Measurements from ENCODE around the gene MVB12B. TPM values are rescaled to one million over a fixed set of nuclear protein-coding genes. Genes with fewer than 3 reads are reported as not detected.

Gene MVB12B
- total and polyA plus RNA-seq, 3 donors from 2014 or later: 13.6 to 30.7 (median 26.2) TPM

DNA sequence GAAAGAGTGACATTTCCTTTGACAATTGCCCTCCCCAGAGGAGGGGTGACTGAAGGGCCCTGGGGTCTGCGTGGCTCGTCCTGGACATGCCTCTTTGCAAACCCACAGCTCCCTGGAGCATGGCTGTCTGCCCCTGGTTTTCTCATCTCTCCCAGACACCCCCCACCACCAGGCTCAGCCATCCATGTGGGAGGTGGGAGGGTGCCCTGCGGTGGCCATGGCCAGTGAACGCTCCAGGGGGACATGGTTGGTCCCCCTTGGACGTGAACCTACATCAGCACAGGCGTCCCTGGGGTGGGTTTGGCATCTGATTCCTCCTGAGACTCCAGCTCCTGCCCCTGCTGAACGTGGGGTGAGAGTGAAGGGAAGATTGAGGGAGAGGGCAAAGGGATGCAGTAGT, 219.4 kb downstream of the MVB12B start:
- TF ChIP-seq POLR2A (IDR thresholded peaks at IDR 0.05): no peak
- TF ChIP-seq, protein P1, sequence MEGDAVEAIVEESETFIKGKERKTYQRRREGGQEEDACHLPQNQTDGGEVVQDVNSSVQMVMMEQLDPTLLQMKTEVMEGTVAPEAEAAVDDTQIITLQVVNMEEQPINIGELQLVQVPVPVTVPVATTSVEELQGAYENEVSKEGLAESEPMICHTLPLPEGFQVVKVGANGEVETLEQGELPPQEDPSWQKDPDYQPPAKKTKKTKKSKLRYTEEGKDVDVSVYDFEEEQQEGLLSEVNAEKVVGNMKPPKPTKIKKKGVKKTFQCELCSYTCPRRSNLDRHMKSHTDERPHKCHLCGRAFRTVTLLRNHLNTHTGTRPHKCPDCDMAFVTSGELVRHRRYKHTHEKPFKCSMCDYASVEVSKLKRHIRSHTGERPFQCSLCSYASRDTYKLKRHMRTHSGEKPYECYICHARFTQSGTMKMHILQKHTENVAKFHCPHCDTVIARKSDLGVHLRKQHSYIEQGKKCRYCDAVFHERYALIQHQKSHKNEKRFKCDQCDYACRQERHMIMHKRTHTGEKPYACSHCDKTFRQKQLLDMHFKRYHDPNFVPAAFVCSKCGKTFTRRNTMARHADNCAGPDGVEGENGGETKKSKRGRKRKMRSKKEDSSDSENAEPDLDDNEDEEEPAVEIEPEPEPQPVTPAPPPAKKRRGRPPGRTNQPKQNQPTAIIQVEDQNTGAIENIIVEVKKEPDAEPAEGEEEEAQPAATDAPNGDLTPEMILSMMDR (IDR thresholded peaks at IDR 0.05): no peak
- Histone ChIP-seq H3K9me3 (no peaks in the 10 kb centered on the region), H3K4me3 (no peak overlapping the region), H3K27me3 (no peaks in the 10 kb centered on the region), H3K27ac (no peak overlapping the region), H3K4me1 (no peaks in the 10 kb centered on the region), H3K36me3 (ENCODE audit: low read depth, missing control alignments) (no peaks in the 10 kb centered on the region)
- intact Hi-C loops (cut with DNase I; ENCODE audit: low total_unique reads): no loop called here
- no peak for DNase-seq
- 84 to 90% methylated on average over 7 of the region's 7 CpGs for WGBS, 2 donors

DNA sequence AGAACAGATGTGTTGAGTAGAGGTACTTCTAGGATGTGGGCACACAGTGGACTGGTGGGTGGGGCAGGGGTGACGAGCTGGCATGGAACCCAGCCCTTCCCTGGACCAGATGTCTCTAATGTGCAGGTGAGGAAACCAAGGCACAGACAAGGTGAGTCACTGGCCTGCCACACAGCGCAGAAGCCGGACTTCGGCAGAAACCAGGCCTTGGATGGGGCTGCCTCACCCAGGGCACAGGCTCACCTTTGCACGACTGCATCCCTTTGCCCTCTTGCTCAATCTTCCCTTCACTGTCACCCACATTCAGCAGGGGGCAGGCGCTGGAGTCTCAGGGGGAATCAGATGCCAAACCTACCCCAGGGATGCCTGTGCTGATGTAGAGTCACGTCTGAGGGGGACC, 221.7 kb downstream of the MVB12B start:
- WGBS, 2 donors: 88 to 91% methylated on average over 6 to 7 of the region's 7 CpGs
- TF ChIP-seq, protein P1 (IDR thresholded peaks at IDR 0.05): no peak
- TF ChIP-seq POLR2A (IDR thresholded peaks at IDR 0.05): no peak
- no peaks in the 10 kb centered on the region for H3K27me3 ChIP-seq
- intact Hi-C loops (cut with DNase I; ENCODE audit: low total_unique reads): no loop called here
- no peaks in the 10 kb centered on the region for H3K36me3 ChIP-seq (ENCODE audit: low read depth, missing control alignments)
- no peak for DNase-seq
- no peak overlapping the region for H3K4me3 ChIP-seq
- H3K4me1 ChIP-seq: no peaks in the 10 kb centered on the region
- H3K27ac ChIP-seq: no peak overlapping the region
- H3K9me3 ChIP-seq: no peaks in the 10 kb centered on the region

DNA sequence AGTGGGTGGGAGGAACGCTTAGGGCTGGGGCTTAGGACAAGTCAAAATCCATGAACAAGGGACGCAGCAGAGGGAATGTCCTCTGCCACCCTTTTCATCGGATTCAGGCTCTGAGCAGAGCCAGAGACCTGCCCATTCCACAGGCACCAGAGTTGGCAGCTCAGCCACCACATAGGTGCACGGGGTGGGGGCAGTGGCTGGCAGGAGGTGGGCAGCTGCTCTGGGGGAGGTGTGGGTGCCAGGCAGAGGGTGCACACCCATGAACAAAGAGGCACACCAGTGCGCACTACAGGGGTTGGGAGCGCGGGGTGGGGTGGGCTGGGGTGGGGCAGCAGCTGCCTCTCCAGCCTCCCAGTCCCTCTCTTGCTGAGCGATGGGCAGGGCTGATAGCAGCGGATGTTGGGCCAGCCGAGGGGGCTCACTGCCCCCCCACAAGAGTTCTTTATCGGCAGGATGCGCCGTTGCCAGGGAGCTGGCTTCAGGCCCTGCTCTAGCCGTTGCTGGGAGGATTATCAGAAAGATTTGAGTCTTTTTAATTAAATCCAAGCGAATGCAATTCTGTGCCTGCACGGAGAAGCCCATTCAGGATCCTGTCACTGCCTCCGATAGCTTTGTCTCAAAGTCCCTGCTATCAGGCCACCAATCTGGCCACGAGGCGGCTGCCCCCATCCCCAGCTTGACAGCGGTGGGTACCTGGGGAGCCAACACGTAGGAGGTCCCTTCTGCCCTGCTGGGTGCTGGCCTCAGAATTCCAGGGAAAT, 222.8 kb downstream of the MVB12B start:
- Histone ChIP-seq H3K4me1 (no peaks in the 10 kb centered on the region), H3K27ac (no peak overlapping the region), H3K36me3 (ENCODE audit: low read depth, missing control alignments) (no peaks in the 10 kb centered on the region), H3K27me3 (no peaks in the 10 kb centered on the region), H3K4me3 (no peak overlapping the region), H3K9me3 (no peaks in the 10 kb centered on the region)
- no peak for DNase-seq
- intact Hi-C loops (cut with DNase I; ENCODE audit: low total_unique reads): no loop called here
- WGBS, 2 donors: 72 to 85% methylated on average over 16 to 21 of the region's 21 CpGs
- TF ChIP-seq, protein P1 (IDR thresholded peaks at IDR 0.05): no peak
- no peak for TF ChIP-seq POLR2A (IDR thresholded peaks at IDR 0.05)

DNA sequence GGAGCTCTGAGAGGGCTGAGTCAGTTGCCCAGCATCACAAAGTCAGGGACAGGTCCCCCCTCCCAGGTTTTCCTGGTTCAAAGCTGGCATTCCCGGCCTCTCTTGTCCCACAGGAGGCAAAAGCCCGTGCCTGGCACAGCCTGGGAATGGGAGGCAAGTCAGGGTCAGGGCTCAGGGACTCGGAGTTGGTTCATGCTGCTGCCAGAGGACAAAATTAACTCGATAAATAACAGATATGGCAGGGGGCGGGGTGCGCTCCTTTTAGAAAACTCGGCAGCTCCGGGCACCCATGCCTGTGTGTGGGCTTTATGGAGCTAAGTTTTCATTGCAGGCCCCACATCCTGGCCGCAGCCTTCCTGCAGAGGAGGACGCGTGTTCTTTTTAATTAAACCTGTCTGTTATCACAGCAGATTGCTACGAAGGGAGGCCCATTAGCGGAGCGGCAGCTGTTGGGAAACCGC, 224.3 kb downstream of the MVB12B start:
- DNase-seq: no peak
- Histone ChIP-seq H3K36me3 (ENCODE audit: low read depth, missing control alignments) (no peaks in the 10 kb centered on the region), H3K9me3 (no peaks in the 10 kb centered on the region), H3K4me1 (no peaks in the 10 kb centered on the region), H3K4me3 (no peak overlapping the region), H3K27me3 (no peaks in the 10 kb centered on the region), H3K27ac (no peak overlapping the region)
- 76 to 87% methylated on average over 12 to 15 of the region's 15 CpGs for WGBS, 2 donors
- TF ChIP-seq POLR2A (IDR thresholded peaks at IDR 0.05): no peak
- TF ChIP-seq, protein P1 (IDR thresholded peaks at IDR 0.05): no peak
- intact Hi-C loops (cut with DNase I; ENCODE audit: low total_unique reads): no loop called here

DNA sequence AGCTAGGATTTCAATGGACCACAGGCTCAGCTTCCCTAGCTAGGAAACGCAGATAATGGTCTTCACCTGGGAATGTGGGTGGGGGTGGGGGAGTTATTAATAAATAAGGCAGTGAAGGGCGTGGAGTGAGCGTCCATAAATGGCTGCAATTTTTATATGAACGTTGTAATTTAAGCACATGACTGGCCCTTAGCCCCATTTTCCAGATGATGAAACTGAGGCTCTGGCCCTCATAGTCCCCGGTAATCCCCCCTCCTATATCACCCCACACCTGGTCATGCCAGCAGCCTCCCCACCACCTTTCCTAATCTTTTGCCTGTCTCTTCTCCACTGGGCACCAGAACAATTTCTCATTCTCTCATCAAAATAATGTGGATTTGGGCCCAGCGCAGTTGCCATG, 225.2 kb downstream of the MVB12B start:
- H3K4me1 ChIP-seq: no peaks in the 10 kb centered on the region
- no peaks in the 10 kb centered on the region for H3K9me3 ChIP-seq
- no peaks in the 10 kb centered on the region for H3K36me3 ChIP-seq (ENCODE audit: low read depth, missing control alignments)
- 77 to 89% methylated on average over 6 of the region's 6 CpGs for WGBS, 2 donors
- no peak overlapping the region for H3K4me3 ChIP-seq
- TF ChIP-seq POLR2A (IDR thresholded peaks at IDR 0.05): no peak
- no peak for DNase-seq
- intact Hi-C loops (cut with DNase I; ENCODE audit: low total_unique reads): no loop called here
- H3K27me3 ChIP-seq: no peaks in the 10 kb centered on the region
- H3K27ac ChIP-seq: no peak overlapping the region

All from testis (tissue), 3 donors.